Gastrocnemius medialis (tissue), 4 donors: Measurements from ENCODE around the gene ITFG1.

Experiments
- CTCF ChIP-seq, 5 experiments: fragments of 450-650 bp in 3 of 5; fragments of 200-600 bp in 2 of 5; sonication (generic) in 2 of 5; IDR thresholded peaks in 4 of 5; conservative IDR thresholded peaks in 1 of 5; 1 replicate in 4 of 5; 2 replicates in 1 of 5; pipeline ENCODE4 v1.5.1; 2016 to 2019; ENCODE audit warnings: antibody characterized with exemption in 5 of 5, mild to moderate bottlenecking in 3 of 5, moderate library complexity in 3 of 5
- POLR2A ChIP-seq, 2 donors: fragments of 450-650 bp; IDR thresholded peaks; one replicate each; pipeline ENCODE4 v1.6.1; 2017; ENCODE audit warnings: antibody characterized with exemption in 2 of 2, mild to moderate bottlenecking in 2 of 2, moderate library complexity in 2 of 2

- TF ChIP-seq CTCF (IDR thresholded peaks at IDR 0.05 in 4 of 5, conservative IDR thresholded peaks at IDR 0.05 in 1 of 5) = no peak
- TF ChIP-seq POLR2A (IDR thresholded peaks at IDR 0.05) = no peak
Measured at GRCh38 chr16:47499700-47500264, 38.9 kb upstream of the ITFG1 start.
